Activated T-helper 2 cell treated with anti-CD3 and anti-CD28 coated beads, Interferon-gamma antibody, Interleukin-2, Interleukin-4, amounts not matched to agents 10 μg/mL and 5 μg/mL and 100 μg/mL, durations not matched to agents 14 hours and 24 hours and 36 hours (primary cell): Measurements from ENCODE around the gene LGR6. TPM values are rescaled to one million over a fixed set of nuclear protein-coding genes. Genes with fewer than 3 reads are reported as not detected.
"Not testable (repeated sequence)": the region's sequence is repeated elsewhere in the genome, so short reads cannot be mapped to it uniquely, and the experiment has no call there.

Experiments used
- DNase-seq: peaks from one replicate; pipeline ENCODE4 v3.0.0; 2021; ENCODE audit warnings: low spot score
- H3K27ac Mint-ChIP-seq: one replicate; pipeline ENCODE4 v1.8.0; 2021; ENCODE audit warnings: mixed read lengths
- H3K27me3 Mint-ChIP-seq: one replicate; pipeline ENCODE4 v1.8.0; 2021; ENCODE audit warnings: low read depth, mixed read lengths
- H3K36me3 Mint-ChIP-seq: one replicate; pipeline ENCODE4 v1.8.0; 2021; ENCODE audit warnings: low read depth, mixed read lengths
- H3K4me1 Mint-ChIP-seq: one replicate; pipeline ENCODE4 v1.8.0; 2021; ENCODE audit warnings: low read depth, mixed read lengths
- H3K4me3 Mint-ChIP-seq: one replicate; pipeline ENCODE4 v1.8.0; 2021; ENCODE audit warnings: low read depth, mild to moderate bottlenecking, moderate library complexity, mixed read lengths
- H3K9me3 Mint-ChIP-seq: one replicate; pipeline ENCODE4 v1.8.0; 2021; ENCODE audit warnings: mixed read lengths
- intact Hi-C: fragments of 100-400 bp; cut with micrococcal nuclease; formaldehyde crosslinking; loops from one replicate; pipeline ENCODE4 v1.15.1; 2023
- total RNA-seq: library from RNA; stranded (reverse); gene quantifications from 2 replicates; pipeline ENCODE4 v1.2.3, GENCODE V29; 2022

Gene LGR6
- total RNA-seq, 1 donor from 2014 or later = not detected

DNA sequence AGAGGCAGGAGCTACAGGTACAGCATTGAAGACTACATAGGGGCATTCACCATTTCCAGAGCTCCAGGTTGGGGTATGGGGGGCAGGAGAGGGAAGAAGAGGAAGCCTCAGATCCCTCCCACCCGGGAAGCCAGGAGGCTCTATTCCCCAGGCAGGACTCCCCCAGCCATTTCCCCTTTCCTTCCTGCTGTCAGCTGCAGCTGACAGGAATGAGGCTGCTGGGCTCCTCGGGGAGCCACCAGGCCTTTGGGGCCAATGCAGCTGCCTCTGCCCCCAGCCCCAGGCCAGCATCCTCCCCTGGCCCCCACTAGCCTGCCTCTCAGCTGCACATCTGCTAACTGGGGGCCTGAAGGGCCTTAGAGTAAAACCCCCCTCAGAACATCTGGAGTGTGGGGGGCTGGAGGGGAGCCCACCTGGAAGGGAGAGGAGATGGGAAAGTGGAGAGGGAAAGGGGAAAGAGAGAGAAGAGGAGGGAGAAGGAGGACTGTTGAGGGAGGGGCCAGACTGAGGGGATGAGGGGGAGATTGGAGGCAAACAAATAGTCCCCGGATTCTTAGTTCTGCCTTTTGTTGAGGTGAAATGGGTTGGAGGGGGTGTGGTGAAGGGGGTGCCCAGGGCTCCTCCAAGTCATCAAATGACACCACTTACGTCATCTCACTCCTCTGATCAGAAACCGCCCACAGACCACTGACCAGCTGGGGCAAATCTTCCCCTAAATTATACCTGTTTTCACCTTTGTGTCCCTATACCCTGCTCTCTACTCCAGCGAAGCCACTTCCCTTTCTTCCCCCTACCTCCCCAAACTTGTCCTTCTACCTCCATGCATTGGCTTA is 58.0 kb downstream of the LGR6 start:
- intact Hi-C loops = no loop called here
- Mint-ChIP-seq H3K27me3 (peaks cover 12% of the 10 kb centered on the region), H3K27ac (no peak overlapping the region), H3K36me3 (no peaks in the 10 kb centered on the region), H3K4me1 (no peaks in the 10 kb centered on the region), H3K4me3 (no peak overlapping the region), H3K9me3 (no peaks in the 10 kb centered on the region)
- DNase-seq = no peak

DNA sequence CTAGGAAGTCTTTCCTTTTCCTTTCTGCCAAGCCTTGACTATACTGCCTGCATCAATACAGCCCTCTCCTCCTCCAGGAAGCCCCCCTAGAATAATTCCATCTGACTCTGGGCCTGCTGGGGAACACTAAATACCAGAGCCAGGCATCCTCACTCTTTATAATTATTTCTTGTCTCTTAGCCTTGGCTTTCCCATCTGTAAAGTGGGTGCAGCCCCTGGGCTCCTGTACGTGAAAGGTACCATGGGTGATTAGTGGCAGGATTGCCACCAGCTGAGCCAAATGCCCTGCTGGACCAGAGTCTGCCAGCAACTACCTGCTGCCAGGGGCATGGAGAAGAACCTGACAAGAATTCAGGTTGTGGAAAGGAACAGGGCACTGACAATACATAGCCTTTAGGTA is 58.7 kb downstream of the LGR6 start:
- Mint-ChIP-seq H3K9me3 (no peaks in the 10 kb centered on the region), H3K27me3 (peaks cover 14% of the 10 kb centered on the region), H3K4me3 (no peak overlapping the region), H3K4me1 (peaks cover 3% of the 10 kb centered on the region), H3K36me3 (no peaks in the 10 kb centered on the region), H3K27ac (no peak overlapping the region)
- intact Hi-C loops = no loop called here
- no peak for DNase-seq

DNA sequence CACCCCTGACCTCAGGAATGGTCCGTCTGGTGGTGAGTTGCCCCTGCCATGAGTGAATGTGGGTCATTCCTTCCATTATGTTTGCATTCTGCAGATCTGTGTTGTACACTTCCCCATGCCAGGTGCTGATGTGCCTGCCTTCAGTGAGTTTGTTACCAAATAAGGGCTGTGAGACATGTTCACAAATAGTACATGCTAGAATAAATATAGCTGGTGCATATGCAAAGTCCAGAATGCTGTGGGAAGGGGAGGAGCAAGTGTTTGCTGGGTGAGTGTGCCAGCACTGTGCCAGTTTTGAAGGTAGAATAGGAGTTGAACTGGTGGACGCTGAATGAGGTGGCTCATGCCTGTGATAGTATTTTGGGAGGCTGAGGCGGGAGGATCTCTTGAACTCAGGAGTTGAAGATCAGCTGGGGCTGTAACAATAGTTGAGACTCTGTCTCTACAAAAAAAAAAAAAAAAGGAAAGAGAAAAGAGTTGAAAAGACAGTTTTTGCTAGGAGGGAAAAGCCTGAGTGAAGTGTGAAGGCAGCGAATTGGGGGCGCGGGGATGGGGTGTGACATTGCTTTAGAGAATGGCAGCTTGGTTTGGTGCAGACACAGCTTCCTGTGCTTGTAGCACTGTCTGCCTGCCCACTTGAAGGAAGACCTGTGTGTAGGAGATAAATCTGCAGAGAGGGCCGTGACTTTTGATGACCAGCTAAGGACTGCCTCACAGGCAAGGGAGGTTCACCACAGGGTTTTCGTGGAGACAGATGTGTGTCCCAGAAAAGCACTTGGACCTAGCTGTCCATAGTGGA is 61.1 kb downstream of the LGR6 start:
- Mint-ChIP-seq H3K36me3 (no peaks in the 10 kb centered on the region), H3K27me3 (peaks cover 18% of the 10 kb centered on the region), H3K4me1 (peaks cover 6% of the 10 kb centered on the region), H3K27ac (no peak overlapping the region), H3K9me3 (no peaks in the 10 kb centered on the region), H3K4me3 (no peak overlapping the region)
- intact Hi-C loops = no loop called here
- no peak for DNase-seq

DNA sequence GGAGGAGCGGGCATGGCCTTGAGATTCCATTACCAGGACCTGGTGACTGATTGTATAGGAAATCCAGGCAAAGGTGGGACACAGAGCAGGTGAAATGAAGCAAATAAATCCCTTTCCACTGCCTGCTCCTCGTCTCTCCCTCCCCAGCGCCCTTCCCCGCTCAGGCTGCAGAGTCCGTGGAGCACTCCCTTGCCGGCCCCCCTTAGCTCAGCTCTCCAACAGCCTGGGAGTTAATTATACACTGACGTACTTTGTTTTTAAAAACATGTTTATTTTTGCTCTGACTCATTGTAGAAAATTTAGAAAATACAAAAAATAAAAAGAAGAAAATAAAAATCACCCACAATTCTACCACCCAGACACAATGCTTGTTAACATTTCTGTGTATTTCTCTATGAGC is 61.7 kb downstream of the LGR6 start:
- intact Hi-C loops = no loop called here
- Mint-ChIP-seq H3K36me3 (no peaks in the 10 kb centered on the region), H3K4me1 (peaks cover 6% of the 10 kb centered on the region), H3K4me3 (no peak overlapping the region), H3K27me3 (peaks cover 15% of the 10 kb centered on the region), H3K9me3 (no peaks in the 10 kb centered on the region), H3K27ac (no peak overlapping the region)
- no peak for DNase-seq

DNA sequence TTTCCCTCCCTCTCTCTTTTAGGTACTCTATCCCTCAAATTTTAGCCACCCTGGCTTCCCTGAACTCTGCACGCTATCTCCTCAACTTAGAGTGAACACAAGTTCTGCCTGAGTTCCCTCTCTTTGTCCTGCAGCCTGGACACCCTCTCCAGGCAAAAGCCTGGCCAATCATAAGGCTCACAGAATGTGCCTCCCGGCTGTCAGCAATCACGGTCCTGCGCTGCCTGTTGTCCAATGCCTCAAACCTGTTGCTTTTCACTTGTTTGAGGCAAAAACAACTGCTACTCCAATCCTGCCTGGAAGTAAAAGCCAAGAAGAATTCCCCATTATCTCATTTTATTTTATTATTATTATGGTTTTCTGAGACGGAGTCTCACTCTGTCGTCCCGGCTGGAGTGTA is 66.1 kb downstream of the LGR6 start:
- peaks cover 6% of the 10 kb centered on the region for H3K4me1 Mint-ChIP-seq
- no peak overlapping the region for H3K4me3 Mint-ChIP-seq
- intact Hi-C loops = no loop called here
- no peak for DNase-seq
- no peak overlapping the region for H3K27ac Mint-ChIP-seq
- peaks cover 5% of the 10 kb centered on the region for H3K9me3 Mint-ChIP-seq
- peaks cover 27% of the 10 kb centered on the region for H3K27me3 Mint-ChIP-seq
- H3K36me3 Mint-ChIP-seq = no peaks in the 10 kb centered on the region

DNA sequence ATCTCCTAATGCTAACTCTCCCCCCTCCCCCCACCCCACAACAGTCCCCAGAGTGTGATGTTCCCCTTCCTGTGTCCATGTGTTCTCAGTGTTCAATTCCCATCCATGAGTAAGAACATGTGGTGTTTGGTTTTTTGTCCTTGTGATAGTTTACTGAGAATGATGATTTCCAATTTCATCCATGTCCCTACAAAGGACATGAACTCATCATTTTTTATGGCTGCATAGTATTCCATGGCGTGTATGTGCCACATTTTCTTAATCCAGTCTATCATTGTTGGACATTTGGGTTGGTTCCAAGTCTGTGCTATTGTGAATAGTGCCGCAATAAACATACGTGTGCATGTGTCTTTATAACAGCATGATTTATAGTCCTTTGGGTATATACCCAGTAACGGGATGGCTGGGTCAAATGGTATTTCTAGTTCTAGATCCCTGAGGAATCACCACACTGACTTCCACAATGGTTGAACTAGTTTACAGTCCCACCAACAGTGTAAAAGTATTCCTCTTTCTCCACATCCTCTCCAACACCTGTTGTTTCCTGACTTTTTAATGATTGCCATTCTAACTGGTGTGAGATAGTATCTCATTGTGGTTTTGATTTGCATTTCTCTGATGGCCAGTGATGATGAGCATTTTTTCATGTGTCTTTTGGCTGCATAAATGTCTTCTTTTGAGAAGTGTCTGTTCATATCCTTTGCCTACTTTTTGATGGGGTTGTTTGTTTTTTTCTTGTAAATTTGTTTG is 67.8 kb downstream of the LGR6 start:
- H3K4me3 Mint-ChIP-seq, H3K36me3 Mint-ChIP-seq, intact Hi-C loops, H3K4me1 Mint-ChIP-seq, DNase-seq, H3K27ac Mint-ChIP-seq, H3K9me3 Mint-ChIP-seq: not testable (repeated sequence)
- H3K27me3 Mint-ChIP-seq = peaks cover 39% of the 10 kb centered on the region

DNA sequence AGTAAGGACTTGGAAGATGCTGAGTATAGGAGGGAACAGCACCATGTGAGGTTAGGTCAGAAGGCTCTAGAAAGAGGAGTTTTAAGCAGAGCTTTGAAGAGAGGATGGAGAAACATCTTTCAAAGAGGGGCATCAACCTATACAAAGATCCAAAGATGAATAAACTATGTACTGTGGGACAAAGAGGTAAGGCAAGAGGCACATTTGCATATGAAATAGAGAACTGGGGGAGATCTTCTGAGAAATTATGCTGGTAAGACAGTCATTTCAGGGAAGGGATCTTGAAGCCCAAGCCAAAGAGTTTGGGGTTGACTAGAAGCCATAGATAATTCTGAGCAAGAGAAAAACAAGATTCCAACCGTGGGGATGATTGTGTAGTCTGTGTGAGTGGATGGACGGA is 70.0 kb downstream of the LGR6 start:
- no peak for DNase-seq
- Mint-ChIP-seq H3K9me3 (peaks cover 5% of the 10 kb centered on the region), H3K36me3 (no peaks in the 10 kb centered on the region), H3K27ac (no peak overlapping the region), H3K27me3 (peaks cover 40% of the 10 kb centered on the region), H3K4me1 (no peaks in the 10 kb centered on the region), H3K4me3 (no peak overlapping the region)
- intact Hi-C loops = no loop called here

DNA sequence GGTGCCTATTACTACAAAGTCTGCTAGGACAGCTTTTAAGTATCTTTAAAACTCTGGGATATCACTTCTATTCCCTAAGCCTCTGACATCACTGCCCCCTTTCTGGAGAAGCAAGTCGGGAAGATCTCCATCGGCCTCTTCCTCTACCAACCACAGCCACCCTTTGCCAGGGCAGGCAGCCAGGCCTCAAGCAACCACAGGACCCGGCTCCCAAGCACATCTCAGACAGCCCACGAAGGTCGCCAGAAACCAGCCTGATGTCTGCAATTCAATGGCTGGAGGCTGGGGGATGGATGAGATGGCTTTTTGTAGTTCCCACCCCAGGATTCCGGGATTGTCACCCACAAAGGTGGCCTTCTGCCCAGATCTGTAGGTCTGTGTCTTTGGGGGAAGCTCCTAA is 70.7 kb downstream of the LGR6 start:
- intact Hi-C loops = no loop called here
- DNase-seq = no peak
- Mint-ChIP-seq H3K27me3 (peaks cover 38% of the 10 kb centered on the region), H3K4me1 (no peaks in the 10 kb centered on the region), H3K27ac (no peak overlapping the region), H3K4me3 (no peak overlapping the region), H3K36me3 (no peaks in the 10 kb centered on the region), H3K9me3 (peaks cover 5% of the 10 kb centered on the region)

DNA sequence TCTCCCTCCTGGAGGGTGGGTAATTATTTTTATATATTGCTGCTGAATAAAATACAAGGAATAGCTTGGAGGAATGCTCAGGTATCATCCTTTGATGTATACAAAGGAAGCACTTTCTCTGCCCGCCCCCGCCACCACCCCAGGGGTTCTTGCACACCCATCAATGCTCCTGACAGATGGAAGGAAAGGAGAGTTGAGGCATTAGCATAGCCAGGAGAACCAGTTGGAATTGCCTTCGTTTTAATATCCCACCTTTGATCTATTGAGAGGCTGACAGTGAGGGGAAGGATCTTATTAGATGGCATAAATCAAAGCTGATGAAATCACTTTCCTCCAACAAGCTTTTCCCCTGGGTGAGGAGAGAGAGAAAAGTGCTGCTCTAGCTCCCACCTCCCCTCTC is 71.1 kb downstream of the LGR6 start:
- intact Hi-C loops = no loop called here
- Mint-ChIP-seq H3K27ac (no peak overlapping the region), H3K9me3 (peaks cover 5% of the 10 kb centered on the region), H3K27me3 (peaks cover 35% of the 10 kb centered on the region), H3K4me1 (no peaks in the 10 kb centered on the region), H3K36me3 (no peaks in the 10 kb centered on the region), H3K4me3 (no peak overlapping the region)
- no peak for DNase-seq

DNA sequence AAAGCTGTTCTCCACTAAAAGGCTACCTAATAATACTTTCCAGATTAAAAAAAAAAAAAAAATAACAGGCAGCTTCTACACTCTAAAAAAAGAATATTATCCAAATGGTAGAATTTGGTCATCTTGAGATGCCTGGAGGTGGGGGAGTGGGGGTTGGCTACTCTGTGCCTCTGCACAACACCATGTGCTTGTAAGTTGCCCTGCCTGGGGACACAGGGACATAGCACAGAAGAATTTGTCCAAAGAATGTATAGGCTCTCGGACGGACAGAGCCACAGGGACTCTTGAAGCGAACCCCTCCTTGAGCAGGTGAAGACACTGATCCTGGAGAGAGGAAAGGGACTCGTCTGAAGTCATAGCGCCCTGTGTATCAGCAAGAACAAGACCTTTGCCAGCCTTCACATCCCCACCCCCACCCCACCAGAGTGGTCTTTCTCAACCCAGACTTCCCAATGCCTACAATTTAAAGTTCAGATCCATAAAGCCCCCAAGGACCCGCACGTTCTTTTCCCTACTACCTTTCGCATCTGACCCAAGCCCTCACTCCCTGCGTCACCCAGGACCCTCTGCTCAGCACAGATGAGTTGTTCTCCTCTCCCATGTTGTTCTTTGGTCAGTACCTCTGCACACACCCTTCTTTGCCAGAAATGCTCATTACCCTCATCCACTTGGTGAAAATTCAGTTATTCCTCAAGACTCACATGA is 72.6 kb downstream of the LGR6 start:
- H3K27ac Mint-ChIP-seq = no peak overlapping the region

DNA sequence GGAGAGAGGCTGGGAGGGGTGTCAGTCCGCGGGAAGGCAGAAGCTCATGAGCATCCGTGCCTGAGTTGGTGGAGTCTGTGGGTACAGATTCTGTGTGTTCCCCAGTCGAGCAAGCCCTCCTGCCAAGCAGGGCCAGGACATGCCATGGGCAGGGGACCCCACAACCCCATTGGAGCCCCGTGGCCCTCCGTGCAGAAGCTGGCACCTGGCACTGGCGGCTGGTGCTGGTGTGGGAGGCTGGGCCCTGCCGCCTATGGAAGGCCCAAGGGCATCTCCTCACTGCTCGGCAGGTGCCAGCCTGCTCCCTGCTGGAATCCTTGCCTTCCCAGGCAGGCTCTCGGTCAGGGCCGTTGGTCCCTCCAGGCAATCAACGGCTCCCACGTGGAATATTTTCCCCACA is 74.4 kb downstream of the LGR6 start:
- Mint-ChIP-seq H3K4me3 (no peak overlapping the region), H3K4me1 (no peaks in the 10 kb centered on the region), H3K27ac (no peak overlapping the region), H3K27me3 (peaks cover 30% of the 10 kb centered on the region), H3K36me3 (no peaks in the 10 kb centered on the region), H3K9me3 (no peaks in the 10 kb centered on the region)
- no peak for DNase-seq
- intact Hi-C loops = no loop called here

More for the DNA sequence above, 72.6 kb downstream of the LGR6 start:
- Mint-ChIP-seq H3K4me1 (no peaks in the 10 kb centered on the region), H3K36me3 (no peaks in the 10 kb centered on the region), H3K27me3 (peaks cover 31% of the 10 kb centered on the region), H3K4me3 (no peak overlapping the region), H3K9me3 (peaks cover 5% of the 10 kb centered on the region)
- no peak for DNase-seq
- intact Hi-C loops = no loop called here

DNA sequence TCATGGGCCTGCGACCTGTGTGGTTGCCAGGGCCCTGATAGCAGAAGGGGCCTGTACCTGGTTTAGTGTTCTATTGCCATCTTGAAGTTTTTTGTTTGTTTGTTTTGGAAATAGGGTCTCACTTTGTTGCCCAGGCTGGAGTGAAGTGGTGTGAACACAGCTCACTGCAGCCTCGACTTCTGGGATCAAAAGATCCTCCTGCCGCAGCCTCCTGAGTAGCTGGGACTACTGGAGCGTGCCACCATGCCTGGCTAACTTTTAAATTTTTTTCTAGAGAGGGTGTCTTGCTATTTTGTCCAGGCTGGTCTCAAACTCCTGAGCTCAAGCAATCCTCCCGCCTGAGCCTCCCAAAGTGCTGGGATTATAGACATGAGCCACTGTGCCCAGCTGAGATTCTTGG is 75.2 kb downstream of the LGR6 start:
- H3K4me1 Mint-ChIP-seq = no peaks in the 10 kb centered on the region
- H3K9me3 Mint-ChIP-seq = no peaks in the 10 kb centered on the region
- no peaks in the 10 kb centered on the region for H3K36me3 Mint-ChIP-seq
- intact Hi-C loops = no loop called here
- no peak overlapping the region for H3K27ac Mint-ChIP-seq
- DNase-seq = no peak
- H3K27me3 Mint-ChIP-seq = peaks cover 24% of the 10 kb centered on the region
- no peak overlapping the region for H3K4me3 Mint-ChIP-seq
